Trophoblast cell (in vitro differentiated cells and primary cell): ENCODE results near the gene RBM33.

Source experiments
- DNase-seq, 2 donors: peaks; one replicate each; pipeline ENCODE4 v3.0.0-alpha.2; 2016
- H2AFZ ChIP-seq: 2 replicates; pipeline ENCODE4 v1.6.1; 2013; ENCODE audit warnings: low read length, moderate library complexity, mild to moderate bottlenecking; ENCODE audit not compliant: insufficient read depth, poor library complexity
- H2AK5ac ChIP-seq: 2 replicates; pipeline ENCODE4 v1.6.1; 2013; ENCODE audit warnings: mild to moderate bottlenecking, low read length
- H2BK120ac ChIP-seq: 2 replicates; pipeline ENCODE4 v1.6.1; 2013; ENCODE audit warnings: low read length, mild to moderate bottlenecking, moderate library complexity; ENCODE audit not compliant: insufficient read depth, poor library complexity
- H2BK12ac ChIP-seq: 2 replicates; pipeline ENCODE4 v1.6.1; 2013; ENCODE audit warnings: mild to moderate bottlenecking, low read length, moderate library complexity
- H2BK5ac ChIP-seq: 2 replicates; pipeline ENCODE4 v1.6.1; 2013; ENCODE audit warnings: low read length, low read depth, moderate library complexity, mild to moderate bottlenecking; ENCODE audit not compliant: poor library complexity
- H3K14ac ChIP-seq: 2 replicates; pipeline ENCODE4 v1.6.1; 2013; ENCODE audit warnings: mild to moderate bottlenecking, low read length
- H3K18ac ChIP-seq: 2 replicates; pipeline ENCODE4 v1.6.1; 2013; ENCODE audit warnings: mild to moderate bottlenecking, low read length
- H3K23ac ChIP-seq: 2 replicates; pipeline ENCODE4 v1.6.1; 2013; ENCODE audit warnings: low read length
- H3K27ac ChIP-seq: 2 replicates; pipeline ENCODE4 v1.5.1; 2013; ENCODE audit warnings: low read depth, mild to moderate bottlenecking, inconsistent platforms, low read length, moderate library complexity
- H3K27me3 ChIP-seq: 2 replicates; pipeline ENCODE4 v1.6.1; 2013; ENCODE audit warnings: inconsistent platforms, mild to moderate bottlenecking, low read length, moderate library complexity; ENCODE audit not compliant: insufficient read depth
- H3K36me3 ChIP-seq, 2 experiments: 1 replicate in 1 of 2; 2 replicates in 1 of 2; pipeline ENCODE4 v1.6.1; 2013; ENCODE audit warnings: low read length in 2 of 2, mild to moderate bottlenecking in 2 of 2, moderate library complexity in 1 of 2; ENCODE audit not compliant: insufficient read depth in 2 of 2, control insufficient read depth in 1 of 2
- H3K4ac ChIP-seq: 2 replicates; pipeline ENCODE4 v1.6.1; 2013; ENCODE audit warnings: low read depth, mild to moderate bottlenecking, low read length, moderate library complexity
- H3K4me1 ChIP-seq, 2 experiments: 1 replicate in 1 of 2; 2 replicates in 1 of 2; pipeline ENCODE4 v1.6.1; 2013; ENCODE audit warnings: low read length in 2 of 2, mild to moderate bottlenecking in 2 of 2, moderate library complexity in 1 of 2; ENCODE audit not compliant: insufficient read depth in 2 of 2, control insufficient read depth in 1 of 2
- H3K4me2 ChIP-seq: 2 replicates; pipeline ENCODE4 v1.6.1; 2013; ENCODE audit warnings: inconsistent platforms, mild to moderate bottlenecking, low read length, moderate library complexity
- H3K4me3 ChIP-seq: 2 replicates; pipeline ENCODE4 v1.5.1; 2013; ENCODE audit warnings: mild to moderate bottlenecking, low read depth, low read length, inconsistent platforms
- H3K79me1 ChIP-seq: one replicate; pipeline ENCODE4 v1.6.1; 2013; ENCODE audit warnings: low read length
- H3K79me2 ChIP-seq: 2 replicates; pipeline ENCODE4 v1.6.1; 2013; ENCODE audit warnings: low read length, mild to moderate bottlenecking; ENCODE audit not compliant: control insufficient read depth, insufficient read depth, poor library complexity
- H3K9ac ChIP-seq: 2 replicates; pipeline ENCODE4 v1.6.1; 2013; ENCODE audit warnings: mild to moderate bottlenecking, low read length
- H3K9me3 ChIP-seq: 2 replicates; pipeline ENCODE4 v1.6.1; 2013; ENCODE audit warnings: low read depth, mild to moderate bottlenecking, control low read depth, inconsistent platforms, low read length; ENCODE audit not compliant: insufficient read depth
- H4K12ac ChIP-seq: 2 replicates; pipeline ENCODE4 v1.6.1; 2013; ENCODE audit warnings: low read depth, mild to moderate bottlenecking, low read length, moderate library complexity
- H4K8ac ChIP-seq: 2 replicates; pipeline ENCODE4 v1.6.1; 2013; ENCODE audit warnings: low read depth, mild to moderate bottlenecking, low read length, moderate library complexity
- H4K91ac ChIP-seq: one replicate; pipeline ENCODE4 v1.6.1; 2013; ENCODE audit warnings: low read depth, mild to moderate bottlenecking, low read length, moderate library complexity
- WGBS: extraction: QIAGEN DNeasy Blood & Tissue Kit; methylation state at CpG from one replicate; pipeline ENCODE4 v1.1.7; 2013; ENCODE audit warnings: missing lambda C conversion rate; ENCODE audit not compliant: insufficient read length, insufficient coverage; ENCODE audit errors: extremely low coverage; 5-methylcytosine and 5-hydroxymethylcytosine counted together

The RBM33 gene

GRCh38 chr7:155732286-155732685, 87.8 kb downstream of the RBM33 start:
- no peaks in the 10 kb centered on the region for H3K79me1 ChIP-seq
- peaks cover 4% of the 10 kb centered on the region for H3K79me2 ChIP-seq
- H3K4me1 ChIP-seq: no peaks in the 10 kb centered on the region
- no peak overlapping the region for H3K18ac ChIP-seq
- no peak overlapping the region for H2AFZ ChIP-seq
- H3K23ac ChIP-seq: no peak overlapping the region
- no peak overlapping the region for H3K27ac ChIP-seq
- H4K91ac ChIP-seq: no peak overlapping the region
- H4K12ac ChIP-seq: no peak overlapping the region
- no peak overlapping the region for H3K4me2 ChIP-seq
- no peak overlapping the region for H2AK5ac ChIP-seq
- H3K4me3 ChIP-seq: no peak overlapping the region
- WGBS: no CpG with 5 or more reads among the region's 6 CpGs
- no peak overlapping the region for H3K9ac ChIP-seq
- H4K8ac ChIP-seq: no peak overlapping the region
- DNase-seq: no peak
- no peak overlapping the region for H3K4ac ChIP-seq
- H3K27me3 ChIP-seq: no peaks in the 10 kb centered on the region
- H2BK5ac ChIP-seq: no peak overlapping the region
- H2BK120ac ChIP-seq: no peak overlapping the region
- no peaks in the 10 kb centered on the region for H3K9me3 ChIP-seq
- no peak overlapping the region for H2BK12ac ChIP-seq
- peaks cover 9 to 12% of the 10 kb centered on the region in 2 experiments for H3K36me3 ChIP-seq
- no peak overlapping the region for H3K14ac ChIP-seq

DNA sequence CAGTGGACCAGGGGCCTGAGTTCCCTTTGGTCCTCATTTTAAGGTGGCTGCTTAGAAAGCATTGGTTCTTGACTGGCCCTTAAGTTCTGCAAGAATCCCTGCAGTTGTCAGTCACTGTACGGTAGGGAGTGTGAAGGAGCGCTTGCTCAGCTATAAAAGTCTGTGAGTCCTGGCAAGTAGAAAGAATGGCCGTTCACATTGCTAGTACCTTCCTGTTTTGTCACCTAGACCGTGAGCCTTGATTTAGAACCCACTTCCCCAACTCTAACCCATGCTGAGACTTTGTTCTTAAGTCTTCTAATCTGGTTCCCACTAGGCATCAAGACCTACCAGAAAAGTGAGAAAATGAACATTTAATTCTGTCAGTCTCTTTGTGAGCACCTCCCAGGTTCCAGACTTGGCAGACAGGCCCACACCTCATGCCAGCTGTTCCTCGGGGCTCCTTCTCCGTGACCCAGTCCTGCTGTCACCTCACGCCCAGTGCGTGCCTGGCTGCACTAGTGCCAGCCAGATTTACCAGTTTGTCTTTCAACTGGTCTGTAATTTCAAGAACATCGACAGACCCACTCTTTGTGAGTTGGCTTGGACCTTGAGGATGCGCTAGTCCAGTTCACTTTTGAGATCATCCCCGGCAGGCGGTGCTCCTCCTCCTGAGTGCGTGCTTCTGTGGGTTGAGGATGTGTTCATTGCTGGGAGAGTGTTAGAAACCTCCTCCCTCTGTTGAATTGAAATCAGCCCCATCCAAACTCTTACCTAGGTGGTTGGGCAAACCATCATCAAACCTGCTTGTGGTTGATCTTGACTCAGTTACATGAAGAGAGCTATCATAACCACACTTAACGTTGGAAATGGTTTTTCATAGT, 89.4 kb downstream of the RBM33 start:
- no peak overlapping the region for H2BK120ac ChIP-seq
- no peak overlapping the region for H2AFZ ChIP-seq
- H3K27ac ChIP-seq: no peak overlapping the region
- no peaks in the 10 kb centered on the region for H3K79me1 ChIP-seq
- H3K27me3 ChIP-seq: no peaks in the 10 kb centered on the region
- no peak overlapping the region for H2AK5ac ChIP-seq
- peak overlapping the region; percentile 15 for H3K4me3 ChIP-seq
- H3K18ac ChIP-seq: no peak overlapping the region
- H2BK12ac ChIP-seq: no peak overlapping the region
- peaks cover 4% of the 10 kb centered on the region for H3K79me2 ChIP-seq
- no peaks in the 10 kb centered on the region for H3K9me3 ChIP-seq
- no peak overlapping the region for H3K9ac ChIP-seq
- no CpG with 5 or more reads among the region's 14 CpGs for WGBS
- H2BK5ac ChIP-seq: no peak overlapping the region
- no peak overlapping the region for H4K8ac ChIP-seq
- DNase-seq: no peak
- H4K12ac ChIP-seq: no peak overlapping the region
- H3K4me1 ChIP-seq: no peaks in the 10 kb centered on the region
- H3K23ac ChIP-seq: no peak overlapping the region
- no peak overlapping the region for H4K91ac ChIP-seq
- H3K14ac ChIP-seq: no peak overlapping the region
- no peak overlapping the region for H3K4ac ChIP-seq
- H3K4me2 ChIP-seq: no peak overlapping the region
- peaks cover 12 to 14% of the 10 kb centered on the region in 2 experiments for H3K36me3 ChIP-seq

GRCh38 chr7:155734445-155734809, 90.0 kb downstream of the RBM33 start:
- Histone ChIP-seq H4K12ac (no peak overlapping the region), H3K9me3 (no peaks in the 10 kb centered on the region)

DNA sequence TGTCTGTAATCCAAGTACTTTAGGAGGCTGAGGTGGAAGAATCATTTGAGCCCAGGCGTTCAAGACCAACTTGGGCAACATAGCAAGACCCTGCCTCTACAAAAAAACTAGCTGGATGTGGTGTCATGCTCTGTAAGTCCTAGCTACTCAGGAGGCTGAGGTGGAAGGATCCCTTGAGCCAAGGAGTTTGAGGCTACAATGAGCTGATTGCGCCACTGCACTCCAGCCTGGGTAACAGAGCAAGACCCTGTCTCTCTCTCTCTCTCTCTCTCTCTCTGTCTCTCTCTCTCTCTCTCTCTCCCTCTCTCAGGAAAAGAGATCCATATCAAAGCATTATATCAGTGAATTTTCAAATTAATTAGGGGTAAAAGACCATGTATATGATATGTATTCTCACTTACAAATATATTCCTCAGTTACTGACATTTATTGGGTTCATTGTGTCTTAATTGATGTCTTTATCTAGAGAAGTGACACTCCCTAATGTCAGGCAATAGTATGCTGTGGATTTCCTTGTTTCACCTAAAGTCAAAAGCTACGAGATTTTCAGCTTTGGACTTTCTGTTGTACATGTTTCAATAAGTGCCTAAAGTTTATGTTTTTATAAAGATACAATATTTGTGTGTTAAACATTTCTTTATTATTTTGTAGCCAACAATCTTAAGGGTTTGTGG, 91.1 kb downstream of the RBM33 start:
- Histone ChIP-seq H3K79me1 (no peaks in the 10 kb centered on the region), H2AFZ (no peak overlapping the region), H3K4me2 (no peak overlapping the region), H3K14ac (no peak overlapping the region), H3K79me2 (no peaks in the 10 kb centered on the region), H2BK5ac (no peak overlapping the region), H3K27ac (no peak overlapping the region), H2BK120ac (no peak overlapping the region), H3K18ac (no peak overlapping the region), H3K36me3 (peaks cover 10 to 17% of the 10 kb centered on the region in 2 experiments), H3K4me1 (no peaks in the 10 kb centered on the region), H3K9me3 (no peaks in the 10 kb centered on the region), H3K9ac (no peak overlapping the region), H3K4ac (no peak overlapping the region), H2AK5ac (no peak overlapping the region), H3K27me3 (no peaks in the 10 kb centered on the region), H4K91ac (no peak overlapping the region), H3K23ac (no peak overlapping the region), H3K4me3 (no peak overlapping the region), H4K8ac (no peak overlapping the region), H4K12ac (no peak overlapping the region), H2BK12ac (no peak overlapping the region)
- no CpG with 5 or more reads among the region's 3 CpGs for WGBS
- no peak for DNase-seq

More at GRCh38 chr7:155734445-155734809, 90.0 kb downstream of the RBM33 start:
- no peak overlapping the region for H3K23ac ChIP-seq
- no peak overlapping the region for H3K14ac ChIP-seq
- H3K9ac ChIP-seq: no peak overlapping the region
- H2AK5ac ChIP-seq: no peak overlapping the region
- H3K27ac ChIP-seq: no peak overlapping the region
- no peak overlapping the region for H4K91ac ChIP-seq
- H3K4me2 ChIP-seq: no peak overlapping the region
- H3K36me3 ChIP-seq: peaks cover 9 to 13% of the 10 kb centered on the region in 2 experiments
- H2BK12ac ChIP-seq: no peak overlapping the region
- H3K4ac ChIP-seq: no peak overlapping the region
- H3K18ac ChIP-seq: no peak overlapping the region
- no peak overlapping the region for H4K8ac ChIP-seq
- no peak overlapping the region for H2BK120ac ChIP-seq
- no peak for DNase-seq
- peaks cover 1% of the 10 kb centered on the region for H3K79me2 ChIP-seq
- H2BK5ac ChIP-seq: no peak overlapping the region
- H3K27me3 ChIP-seq: no peaks in the 10 kb centered on the region
- no peaks in the 10 kb centered on the region for H3K4me1 ChIP-seq
- H3K4me3 ChIP-seq: no peak overlapping the region
- H2AFZ ChIP-seq: no peak overlapping the region
- no CpG with 5 or more reads among the region's 3 CpGs for WGBS
- no peaks in the 10 kb centered on the region for H3K79me1 ChIP-seq
